ENCODE measurements around the gene DNM3.

DNA sequence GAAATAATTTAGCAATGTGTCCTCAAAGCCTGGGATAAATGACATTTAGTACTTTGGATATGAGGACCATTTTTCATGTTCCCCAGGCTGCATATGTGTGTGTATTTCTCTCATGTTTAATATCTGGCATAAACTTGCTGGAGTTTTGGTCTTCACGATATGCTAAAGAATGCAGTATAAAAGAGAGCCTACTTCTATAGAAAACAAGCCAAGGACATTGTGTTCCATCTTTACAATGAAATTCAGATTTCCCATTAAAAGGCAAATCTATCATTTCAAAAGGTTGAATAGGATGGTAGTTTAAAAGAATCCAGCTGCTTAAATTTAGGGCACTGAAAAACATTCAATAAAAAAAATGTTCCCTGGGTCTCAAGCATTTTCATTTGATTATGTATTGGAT, 410.2 kb downstream of the DNM3 start:
- no peak for TF ChIP-seq SLC30A9 (CRISPR knock-in tag; IDR thresholded peaks at IDR 0.05)
- TF ChIP-seq, protein P1, sequence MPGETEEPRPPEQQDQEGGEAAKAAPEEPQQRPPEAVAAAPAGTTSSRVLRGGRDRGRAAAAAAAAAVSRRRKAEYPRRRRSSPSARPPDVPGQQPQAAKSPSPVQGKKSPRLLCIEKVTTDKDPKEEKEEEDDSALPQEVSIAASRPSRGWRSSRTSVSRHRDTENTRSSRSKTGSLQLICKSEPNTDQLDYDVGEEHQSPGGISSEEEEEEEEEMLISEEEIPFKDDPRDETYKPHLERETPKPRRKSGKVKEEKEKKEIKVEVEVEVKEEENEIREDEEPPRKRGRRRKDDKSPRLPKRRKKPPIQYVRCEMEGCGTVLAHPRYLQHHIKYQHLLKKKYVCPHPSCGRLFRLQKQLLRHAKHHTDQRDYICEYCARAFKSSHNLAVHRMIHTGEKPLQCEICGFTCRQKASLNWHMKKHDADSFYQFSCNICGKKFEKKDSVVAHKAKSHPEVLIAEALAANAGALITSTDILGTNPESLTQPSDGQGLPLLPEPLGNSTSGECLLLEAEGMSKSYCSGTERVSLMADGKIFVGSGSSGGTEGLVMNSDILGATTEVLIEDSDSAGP (CRISPR knock-in tag; IDR thresholded peaks at IDR 0.05): no peak
- TF ChIP-seq ZFP30 (CRISPR knock-in tag; IDR thresholded peaks at IDR 0.05; ENCODE audit: borderline replicate concordance): no peak
- TF ChIP-seq HDAC8 (tag; IDR thresholded peaks at IDR 0.05): no peak
- no peak for TF ChIP-seq FOXM1 (IDR thresholded peaks at IDR 0.05; ENCODE audit: low read depth)
- no peak for TF ChIP-seq FOXM1 (CRISPR knock-in tag; IDR thresholded peaks at IDR 0.05; ENCODE audit: low read depth)
- no peak for TF ChIP-seq EP300 (IDR thresholded peaks at IDR 0.05; ENCODE audit: low read length)
- no peak for TF ChIP-seq TCF7 (IDR thresholded peaks at IDR 0.05; ENCODE audit: borderline replicate concordance)
- TF ChIP-seq, protein P2, sequence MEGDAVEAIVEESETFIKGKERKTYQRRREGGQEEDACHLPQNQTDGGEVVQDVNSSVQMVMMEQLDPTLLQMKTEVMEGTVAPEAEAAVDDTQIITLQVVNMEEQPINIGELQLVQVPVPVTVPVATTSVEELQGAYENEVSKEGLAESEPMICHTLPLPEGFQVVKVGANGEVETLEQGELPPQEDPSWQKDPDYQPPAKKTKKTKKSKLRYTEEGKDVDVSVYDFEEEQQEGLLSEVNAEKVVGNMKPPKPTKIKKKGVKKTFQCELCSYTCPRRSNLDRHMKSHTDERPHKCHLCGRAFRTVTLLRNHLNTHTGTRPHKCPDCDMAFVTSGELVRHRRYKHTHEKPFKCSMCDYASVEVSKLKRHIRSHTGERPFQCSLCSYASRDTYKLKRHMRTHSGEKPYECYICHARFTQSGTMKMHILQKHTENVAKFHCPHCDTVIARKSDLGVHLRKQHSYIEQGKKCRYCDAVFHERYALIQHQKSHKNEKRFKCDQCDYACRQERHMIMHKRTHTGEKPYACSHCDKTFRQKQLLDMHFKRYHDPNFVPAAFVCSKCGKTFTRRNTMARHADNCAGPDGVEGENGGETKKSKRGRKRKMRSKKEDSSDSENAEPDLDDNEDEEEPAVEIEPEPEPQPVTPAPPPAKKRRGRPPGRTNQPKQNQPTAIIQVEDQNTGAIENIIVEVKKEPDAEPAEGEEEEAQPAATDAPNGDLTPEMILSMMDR (IDR thresholded peaks at IDR 0.05 in 2 of 3, conservative IDR thresholded peaks at IDR 0.05 in 1 of 3; ENCODE audit: insufficient read depth in 2 of 3, low read depth in 1 of 3, low read length in 3 of 3): no peak
- TF ChIP-seq POLR2AphosphoS5 (IDR thresholded peaks at IDR 0.05; ENCODE audit: control insufficient read depth, insufficient read depth, low read depth, low read length): no peak
- TF ChIP-seq, protein P3, sequence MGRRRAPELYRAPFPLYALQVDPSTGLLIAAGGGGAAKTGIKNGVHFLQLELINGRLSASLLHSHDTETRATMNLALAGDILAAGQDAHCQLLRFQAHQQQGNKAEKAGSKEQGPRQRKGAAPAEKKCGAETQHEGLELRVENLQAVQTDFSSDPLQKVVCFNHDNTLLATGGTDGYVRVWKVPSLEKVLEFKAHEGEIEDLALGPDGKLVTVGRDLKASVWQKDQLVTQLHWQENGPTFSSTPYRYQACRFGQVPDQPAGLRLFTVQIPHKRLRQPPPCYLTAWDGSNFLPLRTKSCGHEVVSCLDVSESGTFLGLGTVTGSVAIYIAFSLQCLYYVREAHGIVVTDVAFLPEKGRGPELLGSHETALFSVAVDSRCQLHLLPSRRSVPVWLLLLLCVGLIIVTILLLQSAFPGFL (CRISPR knock-in tag; IDR thresholded peaks at IDR 0.05): no peak
- no peak for TF ChIP-seq SP1 (CRISPR knock-in tag; IDR thresholded peaks at IDR 0.05)
- TF ChIP-seq ZNF644 (tag; IDR thresholded peaks at IDR 0.05; ENCODE audit: low read depth): no peak
- no peak for TF ChIP-seq POLR2A (conservative IDR thresholded peaks at IDR 0.05)
- no peak for TF ChIP-seq PML (IDR thresholded peaks at IDR 0.05; ENCODE audit: low read length)
